ENCODE results near the gene SPATS2. TPM values are rescaled to one million over a fixed set of nuclear protein-coding genes. Genes with fewer than 3 reads are reported as not detected.

SPATS2 gene
- total and polyA plus RNA-seq, 2 of the 4 experiments (the other 2 are of a cell fraction): 50.6 to 63.3 TPM

DNA sequence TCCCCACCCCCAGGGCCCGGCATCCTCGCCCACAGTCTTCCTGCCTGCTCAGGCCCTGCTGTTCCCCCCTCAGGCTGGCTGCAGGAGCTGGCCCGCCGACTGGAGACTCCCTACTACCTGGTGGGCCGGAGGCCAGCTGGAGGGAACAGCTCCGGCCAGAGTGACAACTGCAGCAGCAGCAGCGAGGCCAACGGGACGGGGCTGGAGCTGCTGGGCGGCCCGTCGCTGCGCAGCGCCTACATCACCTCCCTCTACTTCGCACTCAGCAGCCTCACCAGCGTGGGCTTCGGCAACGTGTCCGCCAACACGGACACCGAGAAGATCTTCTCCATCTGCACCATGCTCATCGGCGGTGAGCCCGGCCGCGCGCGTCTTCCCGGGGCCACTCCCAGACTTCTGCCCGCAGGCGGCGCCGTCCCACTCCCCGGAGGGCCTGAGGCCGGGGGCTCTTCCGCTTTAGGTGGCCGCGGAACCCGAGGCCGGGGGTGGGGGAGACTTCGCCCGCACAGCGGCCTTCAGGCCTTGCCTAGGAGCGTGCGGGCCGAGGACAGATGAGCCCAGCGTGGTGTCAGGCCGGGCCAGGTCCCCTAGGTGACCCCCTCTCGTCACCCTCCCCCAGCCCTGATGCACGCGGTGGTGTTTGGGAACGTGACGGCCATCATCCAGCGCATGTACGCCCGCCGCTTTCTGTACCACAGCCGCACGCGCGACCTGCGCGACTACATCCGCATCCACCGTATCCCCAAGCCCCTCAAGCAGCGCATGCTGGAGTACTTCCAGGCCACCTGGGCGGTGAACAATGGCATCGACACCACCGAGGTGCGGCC lies 181.8 kb downstream of the SPATS2 start:
- H3K56ac ChIP-seq (ENCODE audit: extremely low read depth, insufficient read depth, low read length): no peak overlapping the region
- no peak overlapping the region for H3K4ac ChIP-seq (ENCODE audit: low read depth, low read length)
- ATAC-seq (ENCODE audit: low read depth) (peak; percentile 44), DNase-seq (no peak)
- H3K4me3 ChIP-seq (ENCODE audit: insufficient read depth, low read depth, low read length): no peak overlapping the region; the same call in 1 of the 2 replicates
- peaks cover 3% of the 10 kb centered on the region; the same call in 1 of the 2 replicates for H3K4me1 ChIP-seq (ENCODE audit: control insufficient read depth, insufficient read depth, low read length)
- H3K14ac ChIP-seq (replicated peaks; ENCODE audit: low read depth, low read length): no peak overlapping the region
- no peak overlapping the region for H3K23ac ChIP-seq (ENCODE audit: low read depth, low read length)
- ChIA-PET CTCF (interaction anchor here (0.7 kb wide), 1 partner anchor 31 kb away, joined by 3 read pairs; no protein-coding TSS in a partner anchor), POLR2A (ENCODE audit: unreplicated experiment) (no interaction called here)
- dilution Hi-C loops (cut with HindIII; ENCODE audit: low sequenced_read_pairs, unreplicated experiment): no loop called here
- no peak overlapping the region for H3K27ac ChIP-seq (ENCODE audit: insufficient read depth, low read length)
- in situ Hi-C loops (cut with MboI; ENCODE audit: low sequenced_read_pairs): no loop called here
- H4K91ac ChIP-seq (ENCODE audit: insufficient read depth, low read depth, low read length): no peak overlapping the region
- no peak for TF ChIP-seq BHLHE40 (IDR thresholded peaks at IDR 0.05; ENCODE audit: low read depth, low read length)
- TF ChIP-seq, protein P1, sequence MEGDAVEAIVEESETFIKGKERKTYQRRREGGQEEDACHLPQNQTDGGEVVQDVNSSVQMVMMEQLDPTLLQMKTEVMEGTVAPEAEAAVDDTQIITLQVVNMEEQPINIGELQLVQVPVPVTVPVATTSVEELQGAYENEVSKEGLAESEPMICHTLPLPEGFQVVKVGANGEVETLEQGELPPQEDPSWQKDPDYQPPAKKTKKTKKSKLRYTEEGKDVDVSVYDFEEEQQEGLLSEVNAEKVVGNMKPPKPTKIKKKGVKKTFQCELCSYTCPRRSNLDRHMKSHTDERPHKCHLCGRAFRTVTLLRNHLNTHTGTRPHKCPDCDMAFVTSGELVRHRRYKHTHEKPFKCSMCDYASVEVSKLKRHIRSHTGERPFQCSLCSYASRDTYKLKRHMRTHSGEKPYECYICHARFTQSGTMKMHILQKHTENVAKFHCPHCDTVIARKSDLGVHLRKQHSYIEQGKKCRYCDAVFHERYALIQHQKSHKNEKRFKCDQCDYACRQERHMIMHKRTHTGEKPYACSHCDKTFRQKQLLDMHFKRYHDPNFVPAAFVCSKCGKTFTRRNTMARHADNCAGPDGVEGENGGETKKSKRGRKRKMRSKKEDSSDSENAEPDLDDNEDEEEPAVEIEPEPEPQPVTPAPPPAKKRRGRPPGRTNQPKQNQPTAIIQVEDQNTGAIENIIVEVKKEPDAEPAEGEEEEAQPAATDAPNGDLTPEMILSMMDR (conservative IDR thresholded peaks at IDR 0.05; ENCODE audit: low read depth, low read length): peak; percentile 36
- no peak overlapping the region for H2BK5ac ChIP-seq (ENCODE audit: low read depth, low read length, poor library complexity, severe bottlenecking)
- H3K9ac ChIP-seq (ENCODE audit: low read depth, low read length): no peak overlapping the region
- H4K5ac ChIP-seq (ENCODE audit: low read depth, low read length): no peak overlapping the region
- H3K4me2 ChIP-seq (ENCODE audit: low read depth, low read length): peak overlapping the region; percentile 65; the same call in 1 of the 2 replicates
- H3K79me1 ChIP-seq (ENCODE audit: low read depth in 1 of 2, low read length in 2 of 2): no peaks in the 10 kb centered on the region
- no peaks in the 10 kb centered on the region for H4K20me1 ChIP-seq (ENCODE audit: insufficient read depth, low read length)
- WGBS, 2 experiments (ENCODE audit: extremely low coverage in 2 of 2, insufficient read length in 1 of 2): 25% methylated on average over 34 of the region's 70 CpGs; no CpG with 5 or more reads in 1 of the 2 experiments
- no peak overlapping the region for H2BK15ac ChIP-seq (ENCODE audit: low read depth, low read length)
- H4K8ac ChIP-seq (ENCODE audit: low read depth in 2 of 2, low read length in 2 of 2): peak overlapping the region; percentile 30 to 47; a peak in 2 of 4 replicates
- no peaks in the 10 kb centered on the region for H3K9me1 ChIP-seq (ENCODE audit: insufficient read depth, low read length)
- peaks cover 79% of the 10 kb centered on the region for H3K27me3 ChIP-seq (ENCODE audit: control insufficient read depth, insufficient read depth, low read length)
- peak overlapping the region; percentile 69 for H2AK9ac ChIP-seq (replicated peaks; ENCODE audit: low read depth, low read length, poor library complexity)
- intact Hi-C loops (cut with micrococcal nuclease): no loop called here
- H2BK120ac ChIP-seq (ENCODE audit: low read depth, low read length): no peak overlapping the region
- no peak overlapping the region for H2BK20ac ChIP-seq (ENCODE audit: low read depth, low read length)
- H2AFZ ChIP-seq (replicated peaks; ENCODE audit: low read length, poor library complexity): peak overlapping the region; percentile 89
- no peak overlapping the region for H2AK5ac ChIP-seq (ENCODE audit: low read depth, low read length)
- no TSS peak for BruUV-seq (replicated peaks)
- no peaks in the 10 kb centered on the region for H3K36me3 ChIP-seq (ENCODE audit: control insufficient read depth, insufficient read depth, low read length)
- H3K9me3 ChIP-seq (ENCODE audit: control insufficient read depth, insufficient read depth, low read length): no peaks in the 10 kb centered on the region
- no peak overlapping the region for H3K18ac ChIP-seq (ENCODE audit: low read depth, low read length)

Data from IMR-90 (cell line).